IMR-90 (cell line): ENCODE measurements around the gene MMP14. TPM values are rescaled to one million over a fixed set of nuclear protein-coding genes. Genes with fewer than 3 reads are reported as not detected.

Source experiments
- ATAC-seq: fragments of 200-7000 bp; cut with Tn5 transposase; 2 replicates; pipeline ENCODE4 v1.9.1; 2020; ENCODE audit warnings: low read depth, mild to moderate bottlenecking, moderate library complexity
- BruUV-seq: library from RNA; stranded (reverse); fragments of 400-500 nt; replicated peaks from 2 replicates; lab custom pipeline; 2021; lab: Mats Ljungman, UMichigan
- CTCF ChIA-PET: fragments of 300-600 bp; formaldehyde crosslinking; extraction: SDS; loops from one replicate; lab custom pipeline; 2021; ENCODE audit warnings: antibody characterized with exemption; lab: Yijun Ruan, JAX
- POLR2A ChIA-PET: fragments of 300-600 bp; sonication (Branson Sonifier 250); formaldehyde crosslinking; loops from one replicate; lab custom pipeline; 2022; ENCODE audit warnings: antibody characterized with exemption; ENCODE audit not compliant: unreplicated experiment; lab: Charles Lee
- DNase-seq: peaks from one replicate; pipeline ENCODE4 v3.0.0; 2013
- H2AFZ ChIP-seq: replicated peaks from 2 replicates; pipeline ENCODE3; 2013; ENCODE audit warnings: low read length, mild to moderate bottlenecking; ENCODE audit not compliant: poor library complexity
- H2AK5ac ChIP-seq: 2 replicates; pipeline ENCODE4 v1.6.1; 2013; ENCODE audit warnings: low read depth, low read length, inconsistent platforms
- H2AK9ac ChIP-seq: replicated peaks from 2 replicates; pipeline ENCODE3; 2013; ENCODE audit warnings: mild to moderate bottlenecking, low read depth, low read length, moderate library complexity; ENCODE audit not compliant: poor library complexity
- H2BK120ac ChIP-seq: 2 replicates; pipeline ENCODE4 v1.6.1; 2013; ENCODE audit warnings: low read depth, low read length, inconsistent platforms
- H2BK15ac ChIP-seq: 3 replicates; pipeline ENCODE4 v1.6.1; 2013; ENCODE audit warnings: low read depth, low read length, inconsistent platforms
- H2BK20ac ChIP-seq: 2 replicates; pipeline ENCODE4 v1.6.1; 2013; ENCODE audit warnings: low read depth, mild to moderate bottlenecking, inconsistent platforms, low read length, moderate library complexity
- H2BK5ac ChIP-seq: 2 replicates; pipeline ENCODE4 v1.6.1; 2013; ENCODE audit warnings: mild to moderate bottlenecking, low read depth, low read length, inconsistent platforms; ENCODE audit not compliant: poor library complexity, severe bottlenecking
- H3K14ac ChIP-seq: replicated peaks from 2 replicates; pipeline ENCODE4 v1.6.1; 2013; ENCODE audit warnings: low read depth, low read length, inconsistent platforms
- H3K18ac ChIP-seq: 2 replicates; pipeline ENCODE4 v1.6.1; 2013; ENCODE audit warnings: low read depth, low read length, control low read depth
- H3K23ac ChIP-seq: 2 replicates; pipeline ENCODE4 v1.6.1; 2013; ENCODE audit warnings: low read depth, low read length, inconsistent platforms
- H3K27ac ChIP-seq: 2 replicates; pipeline ENCODE4 v1.5.1; 2013; ENCODE audit warnings: mild to moderate bottlenecking, control low read depth, low read length; ENCODE audit not compliant: insufficient read depth
- H3K27me3 ChIP-seq: 2 replicates; pipeline ENCODE4 v1.6.1; 2013; ENCODE audit warnings: low read length; ENCODE audit not compliant: control insufficient read depth, insufficient read depth
- H3K36me3 ChIP-seq: 2 replicates; pipeline ENCODE4 v1.6.1; 2013; ENCODE audit warnings: low read length, mixed read lengths; ENCODE audit not compliant: control insufficient read depth, insufficient read depth
- H3K4ac ChIP-seq: 2 replicates; pipeline ENCODE4 v1.6.1; 2013; ENCODE audit warnings: low read depth, low read length, inconsistent platforms
- H3K4me1 ChIP-seq: 2 replicates; pipeline ENCODE4 v1.6.1; 2013; ENCODE audit warnings: low read length, mixed read lengths; ENCODE audit not compliant: control insufficient read depth, insufficient read depth
- H3K4me2 ChIP-seq: 2 replicates; pipeline ENCODE4 v1.6.1; 2013; ENCODE audit warnings: low read depth, mild to moderate bottlenecking, control low read depth, low read length, moderate library complexity
- H3K4me3 ChIP-seq: 2 replicates; pipeline ENCODE4 v1.5.1; 2013; ENCODE audit warnings: low read depth, mild to moderate bottlenecking, control low read depth, low read length, moderate library complexity; ENCODE audit not compliant: insufficient read depth
- H3K56ac ChIP-seq: 2 replicates; pipeline ENCODE4 v1.6.1; 2013; ENCODE audit warnings: low read length, inconsistent platforms; ENCODE audit not compliant: insufficient read depth; ENCODE audit errors: extremely low read depth
- H3K79me1 ChIP-seq, 2 experiments: 2 replicates each; pipeline ENCODE4 v1.6.1; 2013; ENCODE audit warnings: low read length in 2 of 2, inconsistent platforms in 1 of 2, low read depth in 1 of 2
- H3K9ac ChIP-seq: 2 replicates; pipeline ENCODE4 v1.6.1; 2013; ENCODE audit warnings: low read depth, low read length, control low read depth
- H3K9me1 ChIP-seq: 2 replicates; pipeline ENCODE4 v1.6.1; 2013; ENCODE audit warnings: low read length, inconsistent platforms; ENCODE audit not compliant: insufficient read depth
- H3K9me3 ChIP-seq: 2 replicates; pipeline ENCODE4 v1.6.1; 2013; ENCODE audit warnings: low read length; ENCODE audit not compliant: control insufficient read depth, insufficient read depth
- H4K20me1 ChIP-seq: 2 replicates; pipeline ENCODE4 v1.6.1; 2013; ENCODE audit warnings: low read length, inconsistent platforms; ENCODE audit not compliant: insufficient read depth
- H4K5ac ChIP-seq: 2 replicates; pipeline ENCODE4 v1.6.1; 2013; ENCODE audit warnings: mild to moderate bottlenecking, low read depth, low read length, control low read depth
- H4K8ac ChIP-seq, 2 experiments: 2 replicates each; pipeline ENCODE4 v1.6.1; 2013; ENCODE audit warnings: low read depth in 2 of 2, low read length in 2 of 2, control low read depth in 1 of 2, inconsistent platforms in 1 of 2
- H4K91ac ChIP-seq: 2 replicates; pipeline ENCODE4 v1.6.1; 2013; ENCODE audit warnings: low read depth, low read length, inconsistent platforms; ENCODE audit not compliant: insufficient read depth
- CHD1 ChIP-seq: IDR thresholded peaks from 2 replicates; pipeline ENCODE4 v1.6.1; 2012; ENCODE audit warnings: low read depth, low read length, improper control_type of control experiment
- FOS ChIP-seq: fragments of 150-350 bp; IDR thresholded peaks from 2 replicates; pipeline ENCODE4 v1.6.1; 2016; ENCODE audit warnings: low read depth, low read length
- MAZ ChIP-seq: IDR thresholded peaks from 2 replicates; pipeline ENCODE4 v1.6.1; 2012; ENCODE audit warnings: low read depth, mild to moderate bottlenecking, low read length, improper control_type of control experiment, moderate library complexity, borderline replicate concordance
- MXI1 ChIP-seq: IDR thresholded peaks from 2 replicates; pipeline ENCODE4 v1.6.1; 2012; ENCODE audit warnings: low read depth, mild to moderate bottlenecking, low read length, moderate library complexity, borderline replicate concordance
- NFE2L2 ChIP-seq: fragments of 150-350 bp; IDR thresholded peaks from 2 replicates; pipeline ENCODE4 v1.6.1; 2016; ENCODE audit warnings: low read depth, mild to moderate bottlenecking, low read length
- POLR2A ChIP-seq: IDR thresholded peaks from 2 replicates; pipeline ENCODE4 v1.6.1; 2012; ENCODE audit warnings: mild to moderate bottlenecking, low read depth, low read length
- RFX5 ChIP-seq: IDR thresholded peaks from 2 replicates; pipeline ENCODE4 v1.8.0; 2012; ENCODE audit warnings: low read depth, mild to moderate bottlenecking, low read length, moderate library complexity
- SMC3 ChIP-seq: fragments of 150-350 bp; IDR thresholded peaks from 2 replicates; pipeline ENCODE4 v1.6.1; 2016; ENCODE audit warnings: low read depth, mild to moderate bottlenecking, antibody characterized with exemption, low read length, moderate library complexity
- WGBS, 2 experiments: methylation state at CpG; one replicate each; pipeline versions ENCODE4 v1.1.5 to v1.1.7; 2013; ENCODE audit warnings: missing lambda C conversion rate in 2 of 2; ENCODE audit not compliant: insufficient read length in 1 of 2; ENCODE audit errors: extremely low coverage in 2 of 2; 5-methylcytosine and 5-hydroxymethylcytosine counted together
- dilution Hi-C: fragments of 300-500 bp; cut with HindIII; formaldehyde crosslinking; loops from one replicate; pipeline ENCODE4 v1.14.3; 2018; ENCODE audit warnings: low sequenced_read_pairs; ENCODE audit not compliant: unreplicated experiment
- in situ Hi-C: fragments of 300-500 bp; cut with MboI; formaldehyde crosslinking; loops from 3 replicates; pipeline ENCODE4 v1.14.3; 2019; ENCODE audit warnings: low sequenced_read_pairs, inconsistent platforms, mixed read lengths
- intact Hi-C: fragments of 100-400 bp; cut with micrococcal nuclease; formaldehyde crosslinking; loops from 2 replicates; pipeline ENCODE4 v1.10.0; 2022
- polyA plus RNA-seq, 3 experiments: library from polyadenylated mRNA; depleted of rRNA; stranded (reverse); fragments of >200 nt; gene quantifications; 2 replicates each; pipeline ENCODE4 v1.2.3, GENCODE V29; 2012; ENCODE audit warnings: low replicate concordance in 1 of 3
- total RNA-seq: library from RNA; depleted of rRNA; stranded (reverse); fragments of >200 nt; gene quantifications from 2 replicates; pipeline ENCODE4 v1.2.3, GENCODE V29; 2012
- TF ChIP-seq, protein P1 (sequence below): conservative IDR thresholded peaks from 2 replicates; pipeline ENCODE4 v1.5.1; 2012; ENCODE audit warnings: mild to moderate bottlenecking, low read depth, low read length, improper control_type of control experiment

MMP14 gene
- total and polyA plus RNA-seq, 2 of the 4 experiments (the other 2 are of a cell fraction), result 156 to 315 TPM

DNA sequence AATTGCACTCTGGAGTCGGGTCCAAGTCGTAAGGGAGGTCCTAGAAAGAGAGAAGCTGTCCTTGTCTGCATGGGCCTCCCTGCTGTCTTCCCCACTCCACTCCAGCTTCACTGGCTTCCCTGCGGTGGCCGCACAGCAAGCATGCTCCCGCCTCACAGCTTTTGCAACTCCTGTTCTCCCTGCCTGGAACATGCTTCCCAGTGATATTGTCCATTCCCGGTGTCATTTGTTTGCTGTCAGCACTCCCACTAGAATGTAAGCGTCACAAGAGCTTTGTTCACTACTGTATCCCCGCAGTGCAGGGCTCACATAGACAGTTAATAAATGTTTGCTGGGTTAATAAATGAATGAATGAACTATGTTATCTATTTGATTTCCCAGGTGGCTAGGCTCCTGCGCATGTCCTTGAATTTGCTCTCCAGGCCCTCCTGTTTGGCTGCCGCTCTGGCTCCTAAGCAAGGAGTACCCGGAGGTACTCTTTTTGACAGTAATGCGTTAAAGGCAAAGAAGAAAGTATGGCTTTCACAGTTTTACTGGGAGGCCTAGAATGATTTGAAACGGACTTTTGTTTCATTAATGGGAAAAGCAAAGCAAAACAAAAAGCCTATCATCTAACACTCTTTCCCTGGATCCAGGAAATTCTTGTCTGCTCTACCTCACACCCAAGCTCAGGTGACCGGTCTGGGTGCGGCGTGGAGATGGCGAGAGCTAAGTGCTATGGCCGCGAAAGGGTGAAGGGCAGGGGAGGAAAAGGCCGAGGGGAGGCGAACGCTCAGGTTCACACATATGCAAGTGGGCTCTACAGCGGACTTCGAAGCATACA lies 15.0 kb upstream of the MMP14 start:
- BruUV-seq, result no TSS peak
- Histone ChIP-seq H3K18ac (no peak overlapping the region), H3K27ac (no peak overlapping the region), H3K4me3 (no peak overlapping the region), H3K4ac (peak overlapping the region; percentile 58), H2BK15ac (peak overlapping the region; percentile 19; the same call in 1 of the 3 replicates), H4K20me1 (no peaks in the 10 kb centered on the region), H3K9me1 (peaks cover 12% of the 10 kb centered on the region), H3K4me2 (no peak overlapping the region), H3K14ac (no peak overlapping the region), H3K79me1 (peaks cover 0 to 11% of the 10 kb centered on the region in 2 experiments; a peak in 1 of 4 replicates), H3K36me3 (no peaks in the 10 kb centered on the region), H2BK120ac (peak overlapping the region; percentile 38), H2BK20ac (peak overlapping the region; percentile 28; the same call in 1 of the 2 replicates), H2AFZ (peak overlapping the region; percentile 55), H3K27me3 (no peaks in the 10 kb centered on the region), H4K5ac (no peak overlapping the region; the same call in 1 of the 2 replicates), H2AK5ac (peak overlapping the region; percentile 73), H2BK5ac (no peak overlapping the region), H3K9me3 (no peaks in the 10 kb centered on the region), H3K23ac (no peak overlapping the region), H2AK9ac (peak overlapping the region; percentile 90), H3K4me1 (peaks cover 30% of the 10 kb centered on the region), H4K8ac (peak overlapping the region in 1 of 2 experiments; percentile 15; a peak in 1 of 4 replicates), H3K9ac (no peak overlapping the region), H3K56ac (no peak overlapping the region), H4K91ac (no peak overlapping the region)
- dilution Hi-C loops, result no loop called here
- CTCF ChIA-PET, result interaction anchor here (1.2 to 1.3 kb wide), 2 partner anchors 79 to 251 kb away, joined by 3 read pairs; no protein-coding TSS in a partner anchor
- in situ Hi-C loops, result no loop called here
- ATAC-seq, result no peak
- WGBS, 2 experiments, result 83% methylated on average over 1 of the region's 24 CpGs; no CpG with 5 or more reads in 1 of the 2 experiments
- TF ChIP-seq FOS (no peak), NFE2L2 (no peak), RFX5 (no peak), MXI1 (no peak), POLR2A (no peak), SMC3 (no peak), CHD1 (no peak), MAZ (no peak)
- TF ChIP-seq, protein P1, sequence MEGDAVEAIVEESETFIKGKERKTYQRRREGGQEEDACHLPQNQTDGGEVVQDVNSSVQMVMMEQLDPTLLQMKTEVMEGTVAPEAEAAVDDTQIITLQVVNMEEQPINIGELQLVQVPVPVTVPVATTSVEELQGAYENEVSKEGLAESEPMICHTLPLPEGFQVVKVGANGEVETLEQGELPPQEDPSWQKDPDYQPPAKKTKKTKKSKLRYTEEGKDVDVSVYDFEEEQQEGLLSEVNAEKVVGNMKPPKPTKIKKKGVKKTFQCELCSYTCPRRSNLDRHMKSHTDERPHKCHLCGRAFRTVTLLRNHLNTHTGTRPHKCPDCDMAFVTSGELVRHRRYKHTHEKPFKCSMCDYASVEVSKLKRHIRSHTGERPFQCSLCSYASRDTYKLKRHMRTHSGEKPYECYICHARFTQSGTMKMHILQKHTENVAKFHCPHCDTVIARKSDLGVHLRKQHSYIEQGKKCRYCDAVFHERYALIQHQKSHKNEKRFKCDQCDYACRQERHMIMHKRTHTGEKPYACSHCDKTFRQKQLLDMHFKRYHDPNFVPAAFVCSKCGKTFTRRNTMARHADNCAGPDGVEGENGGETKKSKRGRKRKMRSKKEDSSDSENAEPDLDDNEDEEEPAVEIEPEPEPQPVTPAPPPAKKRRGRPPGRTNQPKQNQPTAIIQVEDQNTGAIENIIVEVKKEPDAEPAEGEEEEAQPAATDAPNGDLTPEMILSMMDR, result no peak
- POLR2A ChIA-PET, result no interaction called here
- no peak for DNase-seq
- intact Hi-C loops, result loop anchor here (2.0 to 5.0 kb wide), 3 partner anchors 79 to 251 kb away; partner anchors contain the start of gene AJUBA
